GM18909 (cell line): ENCODE results near the gene OR52R1.
A peak's percentile ranks its signal among the peaks of the same experiment; 100 is the strongest.
"Not testable (repeated sequence)": the region's sequence is repeated elsewhere in the genome, so short reads cannot be mapped to it uniquely, and the experiment has no call there.

Source experiments
- ATAC-seq: cut with Tn5 transposase; IDR thresholded peaks from one replicate; pipeline ENCODE4 v1.9.1; 2021; ENCODE audit warnings: mild to moderate bottlenecking; ENCODE audit not compliant: unreplicated experiment, poor library complexity

Gene OR52R1

GRCh38 chr11:4804280-4804679 is at the start of gene OR52R1:
Gene OR52R1 (minus strand): TSS chr11:4804380. CDS start chr11:4804380, 0 bp downstream.
- ATAC-seq = no peak

- ATAC-seq = no peak
Measured at GRCh38 chr11:4851033-4851432, 46.9 kb upstream of the OR52R1 start.

GRCh38 chr11:4848908-4849532 is 44.8 kb upstream of the OR52R1 start, which contains the start of gene OR51S1:
Gene OR51S1 (minus strand): TSS chr11:4849208. CDS start chr11:4849208, 0 bp downstream.
- no peak for ATAC-seq

GRCh38 chr11:4839851-4840549 is 35.8 kb upstream of the OR52R1 start:
- no peak for ATAC-seq

GRCh38 chr11:4830909-4831308 is 26.7 kb upstream of the OR52R1 start:
- ATAC-seq = no peak

- no peak for ATAC-seq
Measured at GRCh38 chr11:4830346-4830745, 26.2 kb upstream of the OR52R1 start.

- ATAC-seq = no peak
Measured at GRCh38 chr11:4826425-4826824, 22.2 kb upstream of the OR52R1 start.

- ATAC-seq = no peak
Measured at GRCh38 chr11:4825132-4825531, 21.0 kb upstream of the OR52R1 start.

- ATAC-seq = no peak
Measured at GRCh38 chr11:4821021-4821420, 16.8 kb upstream of the OR52R1 start, which contains the start of gene OR51F2. Gene OR51F2 (plus strand): TSS chr11:4821321. CDS start chr11:4821422, 101 bp downstream.

GRCh38 chr11:4809246-4809645 is 5.1 kb upstream of the OR52R1 start:
- no peak for ATAC-seq

- ATAC-seq = no peak
Measured at GRCh38 chr11:4808476-4808875, 4.3 kb upstream of the OR52R1 start.

- ATAC-seq = not testable (repeated sequence)
Measured at GRCh38 chr11:4801316-4801715, 2.9 kb downstream of the OR52R1 start.

GRCh38 chr11:4798427-4799183 is 5.6 kb downstream of the OR52R1 start:
- no peak for ATAC-seq

GRCh38 chr11:4797206-4797605 is 7.0 kb downstream of the OR52R1 start:
- ATAC-seq = no peak

GRCh38 chr11:4782454-4782853 is 21.7 kb downstream of the OR52R1 start:
- ATAC-seq = no peak

- ATAC-seq = no peak
Measured at GRCh38 chr11:4769838-4770237, 34.3 kb downstream of the OR52R1 start, which contains the start of gene OR51F1. Gene OR51F1 (minus strand): TSS chr11:4769938. CDS start chr11:4769938, 0 bp downstream.

- ATAC-seq = no peak
Measured at GRCh38 chr11:4768094-4768493, 36.1 kb downstream of the OR52R1 start.

GRCh38 chr11:4766420-4767043 is 37.6 kb downstream of the OR52R1 start:
- no peak for ATAC-seq

- ATAC-seq = peak; percentile 66
Measured at GRCh38 chr11:4763096-4763495, 41.1 kb downstream of the OR52R1 start.
